Esophagus muscularis mucosa (tissue), 3 donors: ENCODE results near the gene CLEC3B.
A peak's percentile ranks its signal among the peaks of the same experiment; 100 is the strongest.

Experiments used
- POLR2A ChIP-seq: fragments of 450-650 bp; IDR thresholded peaks from one replicate; pipeline ENCODE4 v1.6.1; 2017; ENCODE audit warnings: antibody characterized with exemption, moderate library complexity, mild to moderate bottlenecking, low read depth
- POLR2AphosphoS5 ChIP-seq, 2 donors: sonication (generic); formaldehyde crosslinking; IDR thresholded peaks; one replicate each; pipeline ENCODE4 v1.6.1; 2017; ENCODE audit warnings: antibody characterized with exemption in 2 of 2
- TF ChIP-seq, protein P1 (sequence below), 3 experiments: fragments of 200-600 bp in 2 of 3; fragments of 450-650 bp in 1 of 3; sonication (generic) in 2 of 3; IDR thresholded peaks; one replicate each; pipeline ENCODE4 v1.5.1; 2017 to 2019; ENCODE audit warnings: antibody characterized with exemption in 3 of 3, mild to moderate bottlenecking in 2 of 3, moderate library complexity in 1 of 3

DNA sequence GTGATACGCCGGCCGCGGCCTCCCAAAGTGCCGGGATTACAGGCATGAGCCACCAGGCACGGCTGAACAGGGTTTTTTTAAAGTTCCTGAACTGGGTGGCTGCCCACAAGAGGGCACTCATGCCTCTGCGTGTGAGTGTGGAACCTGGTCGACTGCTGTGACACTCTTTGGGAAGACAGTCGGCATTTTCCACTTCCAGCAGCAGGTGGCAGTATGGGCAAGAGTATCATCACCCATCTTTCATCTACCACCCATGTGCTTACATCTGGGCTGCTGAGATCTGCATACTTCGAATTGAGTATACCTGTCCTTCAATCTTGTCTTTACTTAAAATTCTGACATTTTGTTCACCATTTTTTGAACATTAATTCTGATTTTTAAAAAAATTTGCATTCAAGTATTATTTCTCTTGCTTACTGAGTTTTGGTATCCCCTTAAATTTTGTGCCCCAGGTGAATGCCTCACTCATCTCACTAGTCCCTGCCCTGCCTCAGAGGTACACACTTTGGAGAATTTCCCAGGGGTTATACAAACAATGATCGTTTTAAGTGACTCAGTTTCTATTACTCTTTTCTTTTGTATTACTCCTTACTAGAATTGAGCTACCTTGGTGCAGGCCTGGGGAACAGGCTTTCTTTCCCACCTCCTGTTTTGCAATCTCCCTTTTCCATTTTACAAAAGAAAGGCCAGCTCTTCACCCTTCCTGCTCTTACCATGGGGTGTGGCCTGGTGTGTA, 11.8 kb downstream of the CLEC3B start:
- TF ChIP-seq POLR2A (no peak), POLR2AphosphoS5 (IDR thresholded peaks at IDR 0.05) (peak; percentile 56 to 67)
- TF ChIP-seq, protein P1, sequence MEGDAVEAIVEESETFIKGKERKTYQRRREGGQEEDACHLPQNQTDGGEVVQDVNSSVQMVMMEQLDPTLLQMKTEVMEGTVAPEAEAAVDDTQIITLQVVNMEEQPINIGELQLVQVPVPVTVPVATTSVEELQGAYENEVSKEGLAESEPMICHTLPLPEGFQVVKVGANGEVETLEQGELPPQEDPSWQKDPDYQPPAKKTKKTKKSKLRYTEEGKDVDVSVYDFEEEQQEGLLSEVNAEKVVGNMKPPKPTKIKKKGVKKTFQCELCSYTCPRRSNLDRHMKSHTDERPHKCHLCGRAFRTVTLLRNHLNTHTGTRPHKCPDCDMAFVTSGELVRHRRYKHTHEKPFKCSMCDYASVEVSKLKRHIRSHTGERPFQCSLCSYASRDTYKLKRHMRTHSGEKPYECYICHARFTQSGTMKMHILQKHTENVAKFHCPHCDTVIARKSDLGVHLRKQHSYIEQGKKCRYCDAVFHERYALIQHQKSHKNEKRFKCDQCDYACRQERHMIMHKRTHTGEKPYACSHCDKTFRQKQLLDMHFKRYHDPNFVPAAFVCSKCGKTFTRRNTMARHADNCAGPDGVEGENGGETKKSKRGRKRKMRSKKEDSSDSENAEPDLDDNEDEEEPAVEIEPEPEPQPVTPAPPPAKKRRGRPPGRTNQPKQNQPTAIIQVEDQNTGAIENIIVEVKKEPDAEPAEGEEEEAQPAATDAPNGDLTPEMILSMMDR (IDR thresholded peaks at IDR 0.05): peak; percentile 87 to 98 (median 88)
